Measurements from ENCODE around the gene CFAP74. TPM values are rescaled to one million over a fixed set of nuclear protein-coding genes. Genes with fewer than 3 reads are reported as not detected.

Gene CFAP74
- total RNA-seq, 2 experiments from 2014 or later = 0.38 to 0.41 TPM

- Mint-ChIP-seq H3K36me3 (ENCODE audit: low read depth) (no peaks in the 10 kb centered on the region), H3K27me3 (no peaks in the 10 kb centered on the region), H3K4me3 (no peak overlapping the region), H3K4me1 (ENCODE audit: low read depth) (no peaks in the 10 kb centered on the region), H3K9me3 (peaks cover 5% of the 10 kb centered on the region), H3K27ac (no peak overlapping the region)
- ChIA-PET CTCF (no interaction called here), POLR2A (no interaction called here)
- TF ChIP-seq CTCF (IDR thresholded peaks at IDR 0.05) = no peak
- intact Hi-C loops (cut with micrococcal nuclease) = no loop called here
- no peak for ATAC-seq
- DNase-seq = no peak
Observed at GRCh38 chr1:1968767-1969504, 34.6 kb downstream of the CFAP74 start.

GRCh38 chr1:1967879-1968278 is 35.7 kb downstream of the CFAP74 start:
- intact Hi-C loops (cut with micrococcal nuclease) = no loop called here
- Mint-ChIP-seq H3K27ac (no peak overlapping the region), H3K9me3 (peaks cover 5% of the 10 kb centered on the region), H3K4me1 (ENCODE audit: low read depth) (no peaks in the 10 kb centered on the region), H3K27me3 (no peaks in the 10 kb centered on the region), H3K36me3 (ENCODE audit: low read depth) (no peaks in the 10 kb centered on the region), H3K4me3 (no peak overlapping the region)
- no peak for DNase-seq
- CTCF ChIA-PET = no interaction called here
- peak; percentile 24 for ATAC-seq
- TF ChIP-seq CTCF (IDR thresholded peaks at IDR 0.05) = no peak
- POLR2A ChIA-PET = no interaction called here

- Mint-ChIP-seq H3K36me3 (ENCODE audit: low read depth) (no peaks in the 10 kb centered on the region), H3K9me3 (peaks cover 5% of the 10 kb centered on the region), H3K27ac (no peak overlapping the region), H3K4me1 (ENCODE audit: low read depth) (no peaks in the 10 kb centered on the region), H3K4me3 (no peak overlapping the region), H3K27me3 (no peaks in the 10 kb centered on the region)
- DNase-seq (no peak), ATAC-seq (no peak)
- TF ChIP-seq CTCF (IDR thresholded peaks at IDR 0.05) = no peak
- POLR2A ChIA-PET = no interaction called here
- CTCF ChIA-PET = interaction anchor here (1.6 kb wide), 1 partner anchor 77 kb away, joined by 5 read pairs; no protein-coding TSS in a partner anchor
- intact Hi-C loops (cut with micrococcal nuclease) = no loop called here
Observed at GRCh38 chr1:1967151-1967550, 36.4 kb downstream of the CFAP74 start.

- ChIA-PET CTCF (interaction anchor here (0.6 to 1.6 kb wide), 3 partner anchors 23 to 392 kb away, joined by 3 to 5 read pairs (median 4); no protein-coding TSS in a partner anchor), POLR2A (interaction anchor here (0.6 kb wide), 1 partner anchor 112 kb away, joined by 4 read pairs; no protein-coding TSS in a partner anchor)
Observed at GRCh38 chr1:1966071-1966740, 37.4 kb downstream of the CFAP74 start.

More at GRCh38 chr1:1966071-1966740, 37.4 kb downstream of the CFAP74 start:
- TF ChIP-seq CTCF (IDR thresholded peaks at IDR 0.05) = no peak
- ATAC-seq (no peak), DNase-seq (no peak)
- peaks cover 4% of the 10 kb centered on the region for H3K9me3 Mint-ChIP-seq
- no peak overlapping the region for H3K4me3 Mint-ChIP-seq
- H3K27ac Mint-ChIP-seq = no peak overlapping the region
- H3K36me3 Mint-ChIP-seq (ENCODE audit: low read depth) = no peaks in the 10 kb centered on the region
- H3K4me1 Mint-ChIP-seq (ENCODE audit: low read depth) = no peaks in the 10 kb centered on the region
- peaks cover 8% of the 10 kb centered on the region for H3K27me3 Mint-ChIP-seq
- intact Hi-C loops (cut with micrococcal nuclease) = no loop called here

Measured in activated CD8-positive, alpha-beta T cell treated with anti-CD3 and anti-CD28 coated beads for 36 hours (primary cell).